Measurements from ENCODE around the gene MOSPD2.
A peak's percentile ranks its signal among the peaks of the same experiment; 100 is the strongest.

MOSPD2 gene

GRCh38 chrX:14934423-14934822 lies 61.2 kb downstream of the MOSPD2 start:
- no peak for DNase-seq (ENCODE audit: extremely low read depth, low read depth)
- TF ChIP-seq CTCF (IDR thresholded peaks at IDR 0.05; ENCODE audit: low read depth, low read length, missing control alignments), result no peak
- H3K4me3 ChIP-seq (replicated peaks; ENCODE audit: low read depth, low read length), result no peak overlapping the region

- no peak for TF ChIP-seq CTCF (IDR thresholded peaks at IDR 0.05; ENCODE audit: low read depth, low read length, missing control alignments)
- H3K4me3 ChIP-seq (replicated peaks; ENCODE audit: low read depth, low read length), result no peak overlapping the region
- DNase-seq (ENCODE audit: extremely low read depth, low read depth), result peak; percentile 37
These were observed 63.3 kb downstream of the MOSPD2 start for GRCh38 chrX:14936561-14936960.

GRCh38 chrX:14939644-14940043 lies 66.4 kb downstream of the MOSPD2 start:
- H3K4me3 ChIP-seq (replicated peaks; ENCODE audit: low read depth, low read length), result no peak overlapping the region
- DNase-seq (ENCODE audit: extremely low read depth, low read depth), result no peak
- no peak for TF ChIP-seq CTCF (IDR thresholded peaks at IDR 0.05; ENCODE audit: low read depth, low read length, missing control alignments)

- H3K4me3 ChIP-seq (replicated peaks; ENCODE audit: low read depth, low read length), result no peak overlapping the region
- no peak for TF ChIP-seq CTCF (IDR thresholded peaks at IDR 0.05; ENCODE audit: low read depth, low read length, missing control alignments)
- DNase-seq (ENCODE audit: extremely low read depth, low read depth), result no peak
These were observed 68.1 kb downstream of the MOSPD2 start for GRCh38 chrX:14941301-14941700.

- no peak for TF ChIP-seq CTCF (IDR thresholded peaks at IDR 0.05; ENCODE audit: low read depth, low read length, missing control alignments)
- no peak overlapping the region for H3K4me3 ChIP-seq (replicated peaks; ENCODE audit: low read depth, low read length)
- DNase-seq (ENCODE audit: extremely low read depth, low read depth), result no peak
These were observed 69.1 kb downstream of the MOSPD2 start for GRCh38 chrX:14942341-14942740.

- H3K4me3 ChIP-seq (replicated peaks; ENCODE audit: low read depth, low read length), result no peak overlapping the region
- no peak for TF ChIP-seq CTCF (IDR thresholded peaks at IDR 0.05; ENCODE audit: low read depth, low read length, missing control alignments)
- no peak for DNase-seq (ENCODE audit: extremely low read depth, low read depth)
These were observed 70.7 kb downstream of the MOSPD2 start for GRCh38 chrX:14943962-14944361.

- no peak for TF ChIP-seq CTCF (IDR thresholded peaks at IDR 0.05; ENCODE audit: low read depth, low read length, missing control alignments)
- no peak overlapping the region for H3K4me3 ChIP-seq (replicated peaks; ENCODE audit: low read depth, low read length)
- DNase-seq (ENCODE audit: extremely low read depth, low read depth), result no peak
These were observed 73.5 kb downstream of the MOSPD2 start for GRCh38 chrX:14946606-14947155.
